ENCODE results near the gene BATF2. TPM values are rescaled to one million over a fixed set of nuclear protein-coding genes. Genes with fewer than 3 reads are reported as not detected.

The BATF2 gene
- total RNA-seq, 1 donor from 2014 or later = not detected

GRCh38 chr11:65021509-65021908 is 24.7 kb upstream of the BATF2 start:
- peaks cover 9% of the 10 kb centered on the region for H3K36me3 Mint-ChIP-seq (ENCODE audit: low read depth, unreplicated experiment)
- peak overlapping the region; percentile 21 for H3K4me3 Mint-ChIP-seq (ENCODE audit: unreplicated experiment)
- no peaks in the 10 kb centered on the region for H3K27me3 Mint-ChIP-seq (ENCODE audit: unreplicated experiment)

GRCh38 chr11:65021003-65021402 is 24.2 kb upstream of the BATF2 start:
- Mint-ChIP-seq H3K4me1 (ENCODE audit: unreplicated experiment) (peaks cover 7% of the 10 kb centered on the region), H3K36me3 (ENCODE audit: low read depth, unreplicated experiment) (peaks cover 13% of the 10 kb centered on the region)
- TF ChIP-seq CTCF (IDR thresholded peaks at IDR 0.05; ENCODE audit: unreplicated experiment) = no peak

More at GRCh38 chr11:65021509-65021908, 24.7 kb upstream of the BATF2 start:
- no peak for DNase-seq (ENCODE audit: low spot score)
- H3K9me3 Mint-ChIP-seq (ENCODE audit: unreplicated experiment) = no peaks in the 10 kb centered on the region
- H3K4me1 Mint-ChIP-seq (ENCODE audit: unreplicated experiment) = peaks cover 5% of the 10 kb centered on the region
- TF ChIP-seq CTCF (IDR thresholded peaks at IDR 0.05; ENCODE audit: unreplicated experiment) = no peak
- no peak overlapping the region for H3K27ac Mint-ChIP-seq (ENCODE audit: unreplicated experiment)

GRCh38 chr11:65019824-65020223 is 23.1 kb upstream of the BATF2 start:
- Mint-ChIP-seq H3K4me3 (ENCODE audit: unreplicated experiment) (peak overlapping the region; percentile 68), H3K4me1 (ENCODE audit: unreplicated experiment) (peaks cover 7% of the 10 kb centered on the region), H3K27ac (ENCODE audit: unreplicated experiment) (no peak overlapping the region), H3K36me3 (ENCODE audit: low read depth, unreplicated experiment) (peaks cover 13% of the 10 kb centered on the region), H3K9me3 (ENCODE audit: unreplicated experiment) (no peaks in the 10 kb centered on the region), H3K27me3 (ENCODE audit: unreplicated experiment) (peaks cover 2% of the 10 kb centered on the region)
- TF ChIP-seq CTCF (IDR thresholded peaks at IDR 0.05; ENCODE audit: unreplicated experiment) = no peak
- DNase-seq (ENCODE audit: low spot score) = no peak

More at GRCh38 chr11:65021003-65021402, 24.2 kb upstream of the BATF2 start:
- no peak for DNase-seq (ENCODE audit: low spot score)
- Mint-ChIP-seq H3K27me3 (ENCODE audit: unreplicated experiment) (no peaks in the 10 kb centered on the region), H3K4me3 (ENCODE audit: unreplicated experiment) (peak overlapping the region; percentile 21), H3K9me3 (ENCODE audit: unreplicated experiment) (no peaks in the 10 kb centered on the region), H3K27ac (ENCODE audit: unreplicated experiment) (no peak overlapping the region)

- Mint-ChIP-seq H3K36me3 (ENCODE audit: low read depth, unreplicated experiment) (peaks cover 13% of the 10 kb centered on the region), H3K4me3 (ENCODE audit: unreplicated experiment) (no peak overlapping the region), H3K9me3 (ENCODE audit: unreplicated experiment) (no peaks in the 10 kb centered on the region), H3K27ac (ENCODE audit: unreplicated experiment) (no peak overlapping the region), H3K27me3 (ENCODE audit: unreplicated experiment) (peaks cover 2% of the 10 kb centered on the region), H3K4me1 (ENCODE audit: unreplicated experiment) (peaks cover 11% of the 10 kb centered on the region)
- no peak for TF ChIP-seq CTCF (IDR thresholded peaks at IDR 0.05; ENCODE audit: unreplicated experiment)
- DNase-seq (ENCODE audit: low spot score) = no peak
Observed at GRCh38 chr11:65017937-65018336, 21.2 kb upstream of the BATF2 start.

GRCh38 chr11:65016705-65017104 is 19.9 kb upstream of the BATF2 start:
- Mint-ChIP-seq H3K9me3 (ENCODE audit: unreplicated experiment) (no peaks in the 10 kb centered on the region), H3K27me3 (ENCODE audit: unreplicated experiment) (peaks cover 2% of the 10 kb centered on the region), H3K4me3 (ENCODE audit: unreplicated experiment) (peak overlapping the region; percentile 61), H3K27ac (ENCODE audit: unreplicated experiment) (no peak overlapping the region), H3K36me3 (ENCODE audit: low read depth, unreplicated experiment) (peaks cover 13% of the 10 kb centered on the region), H3K4me1 (ENCODE audit: unreplicated experiment) (peaks cover 13% of the 10 kb centered on the region)
- TF ChIP-seq CTCF (IDR thresholded peaks at IDR 0.05; ENCODE audit: unreplicated experiment) = no peak
- no peak for DNase-seq (ENCODE audit: low spot score)
